Measurements from ENCODE around the gene RFTN1.
A peak's percentile ranks its signal among the peaks of the same experiment; 100 is the strongest.

Gene RFTN1, protein sequence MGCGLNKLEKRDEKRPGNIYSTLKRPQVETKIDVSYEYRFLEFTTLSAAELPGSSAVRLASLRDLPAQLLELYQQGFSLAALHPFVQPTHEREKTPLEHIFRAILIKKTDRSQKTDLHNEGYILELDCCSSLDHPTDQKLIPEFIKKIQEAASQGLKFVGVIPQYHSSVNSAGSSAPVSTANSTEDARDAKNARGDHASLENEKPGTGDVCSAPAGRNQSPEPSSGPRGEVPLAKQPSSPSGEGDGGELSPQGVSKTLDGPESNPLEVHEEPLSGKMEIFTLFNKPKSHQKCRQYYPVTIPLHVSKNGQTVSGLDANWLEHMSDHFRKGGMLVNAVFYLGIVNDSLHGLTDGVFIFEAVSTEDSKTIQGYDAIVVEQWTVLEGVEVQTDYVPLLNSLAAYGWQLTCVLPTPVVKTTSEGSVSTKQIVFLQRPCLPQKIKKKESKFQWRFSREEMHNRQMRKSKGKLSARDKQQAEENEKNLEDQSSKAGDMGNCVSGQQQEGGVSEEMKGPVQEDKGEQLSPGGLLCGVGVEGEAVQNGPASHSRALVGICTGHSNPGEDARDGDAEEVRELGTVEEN

DNA sequence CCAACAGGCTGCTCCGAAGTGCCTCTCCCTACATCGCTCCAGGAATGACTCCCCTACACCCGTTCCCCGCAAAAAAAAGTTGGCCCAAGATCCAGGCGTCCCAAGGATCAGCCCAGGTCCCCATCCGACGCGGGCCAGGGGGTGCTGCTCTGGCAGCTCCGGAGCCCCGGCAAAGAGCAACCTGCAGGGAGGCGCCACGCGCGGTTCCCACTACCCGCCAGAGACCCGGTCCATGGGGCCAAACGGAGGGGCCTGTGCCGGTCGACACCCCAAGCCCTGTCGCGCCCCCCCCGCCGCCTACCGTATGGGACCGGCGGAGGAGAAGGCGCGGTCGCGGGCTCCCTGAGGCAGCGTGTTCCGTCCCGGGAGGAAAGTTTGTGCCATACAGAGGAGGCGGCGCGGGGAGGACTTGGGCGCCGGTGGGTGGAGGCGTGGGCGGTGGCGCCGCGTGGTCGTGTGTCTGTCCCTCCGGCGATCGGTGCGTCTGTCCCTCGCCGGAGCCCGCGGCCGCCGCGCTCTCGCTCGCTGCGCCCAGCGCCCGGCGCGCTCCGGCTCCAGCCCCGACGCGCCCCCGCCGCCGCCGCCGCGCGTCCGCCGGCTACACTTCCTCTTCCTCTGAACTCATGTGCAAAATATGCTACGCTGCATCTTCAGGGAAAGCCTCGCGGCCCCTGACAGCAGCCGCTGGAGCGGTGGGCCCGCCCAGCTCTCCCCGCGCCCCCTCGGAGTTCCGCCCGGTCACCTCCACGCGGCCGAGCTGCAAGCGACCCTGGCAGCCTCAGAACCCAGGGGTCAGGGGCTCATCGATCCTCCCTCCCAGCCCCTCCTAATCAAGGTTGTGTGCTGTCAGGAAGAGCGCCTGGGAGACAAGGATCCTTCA is at the start of gene RFTN1:
TSS of gene RFTN1 (minus strand) at position 559 of the 880 bp plus-strand sequence. CDS start 19,830 bp downstream, outside the sequence.
- TF ChIP-seq, protein P1, sequence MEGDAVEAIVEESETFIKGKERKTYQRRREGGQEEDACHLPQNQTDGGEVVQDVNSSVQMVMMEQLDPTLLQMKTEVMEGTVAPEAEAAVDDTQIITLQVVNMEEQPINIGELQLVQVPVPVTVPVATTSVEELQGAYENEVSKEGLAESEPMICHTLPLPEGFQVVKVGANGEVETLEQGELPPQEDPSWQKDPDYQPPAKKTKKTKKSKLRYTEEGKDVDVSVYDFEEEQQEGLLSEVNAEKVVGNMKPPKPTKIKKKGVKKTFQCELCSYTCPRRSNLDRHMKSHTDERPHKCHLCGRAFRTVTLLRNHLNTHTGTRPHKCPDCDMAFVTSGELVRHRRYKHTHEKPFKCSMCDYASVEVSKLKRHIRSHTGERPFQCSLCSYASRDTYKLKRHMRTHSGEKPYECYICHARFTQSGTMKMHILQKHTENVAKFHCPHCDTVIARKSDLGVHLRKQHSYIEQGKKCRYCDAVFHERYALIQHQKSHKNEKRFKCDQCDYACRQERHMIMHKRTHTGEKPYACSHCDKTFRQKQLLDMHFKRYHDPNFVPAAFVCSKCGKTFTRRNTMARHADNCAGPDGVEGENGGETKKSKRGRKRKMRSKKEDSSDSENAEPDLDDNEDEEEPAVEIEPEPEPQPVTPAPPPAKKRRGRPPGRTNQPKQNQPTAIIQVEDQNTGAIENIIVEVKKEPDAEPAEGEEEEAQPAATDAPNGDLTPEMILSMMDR (conservative IDR thresholded peaks at IDR 0.05), result no peak
- no peak within 1 kb of the TSS for H3K27ac ChIP-seq

DNA sequence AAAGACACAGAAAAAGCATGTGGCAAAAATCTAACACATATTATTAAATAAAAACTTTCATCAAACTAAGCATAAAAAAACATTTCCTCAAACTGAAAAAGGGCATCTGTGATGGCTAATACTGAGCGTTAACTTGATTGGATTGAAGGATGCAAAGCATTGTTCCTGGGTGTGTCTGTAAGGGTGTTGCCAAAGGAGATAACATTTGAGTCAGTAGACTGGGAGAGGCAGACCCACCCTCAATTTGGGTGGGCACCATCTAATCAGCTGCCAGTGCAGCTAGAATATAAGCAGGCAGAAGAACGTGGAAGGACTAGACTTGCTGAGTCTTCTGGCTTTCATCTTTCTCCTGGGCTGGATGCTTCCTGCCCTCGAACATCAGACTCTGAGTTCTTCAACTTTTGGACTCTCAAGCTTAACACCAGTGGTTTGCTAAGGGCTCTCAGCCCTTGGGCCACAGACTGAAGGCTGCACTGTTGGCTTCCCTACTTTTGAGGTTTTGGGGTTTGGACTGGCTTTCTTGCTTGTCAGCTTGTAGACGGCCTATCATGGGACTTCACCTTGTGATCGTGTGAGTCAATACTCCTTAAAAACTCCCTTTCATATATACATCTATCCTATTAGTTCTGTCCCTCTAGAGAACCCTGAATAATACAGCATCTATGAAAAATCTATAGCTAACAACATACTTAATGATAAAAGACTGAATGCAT is 46.3 kb upstream of the RFTN1 start:
- TF ChIP-seq, protein P1 (conservative IDR thresholded peaks at IDR 0.05), result no peak
- H3K27ac ChIP-seq, result no peak overlapping the region

DNA sequence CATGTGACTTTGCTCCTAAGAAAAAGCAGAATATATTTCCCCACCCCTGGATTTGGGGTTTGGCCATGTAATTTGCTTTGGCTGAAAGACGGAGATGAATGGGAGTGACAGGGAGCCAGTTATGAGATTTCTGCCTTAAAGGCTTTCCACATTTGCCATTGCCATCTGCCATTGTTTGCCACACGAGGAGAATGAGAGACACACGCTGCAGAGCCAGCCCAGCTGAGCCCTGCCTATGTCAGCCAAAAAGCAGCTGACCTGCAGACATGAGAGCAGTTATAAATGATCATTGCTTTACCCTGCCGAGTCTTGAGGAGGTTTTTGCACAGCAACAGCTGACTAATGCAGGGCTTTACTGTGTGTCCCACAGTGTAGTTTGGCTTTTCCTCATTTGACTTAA is 40.6 kb upstream of the RFTN1 start:
- TF ChIP-seq, protein P1 (conservative IDR thresholded peaks at IDR 0.05), result no peak

DNA sequence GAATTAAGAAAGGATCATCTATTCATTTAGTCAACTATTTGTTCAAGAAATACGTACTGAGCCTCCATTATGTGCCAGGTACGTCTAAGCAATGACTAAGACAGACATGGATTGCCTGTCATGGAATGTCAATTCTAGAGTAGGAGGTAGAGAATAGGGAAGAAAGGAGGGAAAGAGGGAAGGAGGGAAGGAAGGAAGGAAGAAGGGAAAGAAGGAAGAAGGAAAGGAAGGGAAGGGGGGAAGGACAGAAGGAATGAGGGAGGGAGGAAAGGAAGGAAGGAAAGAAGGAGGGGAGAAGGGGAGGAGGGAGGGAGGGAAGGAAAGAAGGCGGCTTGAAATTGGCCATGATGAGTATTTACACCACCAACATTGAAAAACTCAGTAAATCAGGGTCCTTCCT is 39.3 kb upstream of the RFTN1 start:
- H3K27ac ChIP-seq, result no peak overlapping the region
- TF ChIP-seq, protein P1 (conservative IDR thresholded peaks at IDR 0.05), result no peak

More for the DNA sequence above, 40.6 kb upstream of the RFTN1 start:
- no peak overlapping the region for H3K27ac ChIP-seq

DNA sequence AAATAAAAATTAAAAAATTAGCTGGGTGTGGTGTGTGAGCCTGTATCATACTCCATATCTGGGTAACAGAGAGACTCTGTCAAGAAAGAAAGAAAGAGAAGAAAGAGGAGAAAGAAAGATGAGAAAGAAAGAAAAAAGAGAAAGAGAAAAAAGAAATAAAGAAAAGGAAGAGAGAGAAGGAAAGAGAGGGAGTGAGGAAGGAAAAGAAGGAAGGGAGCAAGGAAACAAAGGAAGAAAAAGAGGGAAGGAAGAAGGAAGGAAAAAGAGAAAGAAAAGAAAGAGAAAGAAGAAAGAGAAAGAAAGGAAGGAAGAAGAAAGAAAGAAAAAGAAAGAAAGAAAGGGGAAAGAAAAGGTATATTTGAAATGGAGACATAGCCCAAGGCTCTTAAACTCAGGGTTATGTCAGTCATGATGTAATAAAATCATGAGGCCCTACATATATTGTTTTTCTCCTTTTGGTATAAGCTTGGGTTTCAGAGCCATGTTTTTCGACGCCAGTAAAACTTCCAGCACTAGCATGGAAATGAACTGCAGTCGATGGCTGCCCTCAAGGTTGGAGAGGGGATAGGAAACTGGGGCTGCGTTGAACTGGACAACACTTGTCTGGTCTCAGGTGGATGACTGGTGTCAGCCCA is 38.0 kb upstream of the RFTN1 start:
- no peak overlapping the region for H3K27ac ChIP-seq
- TF ChIP-seq, protein P1 (conservative IDR thresholded peaks at IDR 0.05), result no peak

DNA sequence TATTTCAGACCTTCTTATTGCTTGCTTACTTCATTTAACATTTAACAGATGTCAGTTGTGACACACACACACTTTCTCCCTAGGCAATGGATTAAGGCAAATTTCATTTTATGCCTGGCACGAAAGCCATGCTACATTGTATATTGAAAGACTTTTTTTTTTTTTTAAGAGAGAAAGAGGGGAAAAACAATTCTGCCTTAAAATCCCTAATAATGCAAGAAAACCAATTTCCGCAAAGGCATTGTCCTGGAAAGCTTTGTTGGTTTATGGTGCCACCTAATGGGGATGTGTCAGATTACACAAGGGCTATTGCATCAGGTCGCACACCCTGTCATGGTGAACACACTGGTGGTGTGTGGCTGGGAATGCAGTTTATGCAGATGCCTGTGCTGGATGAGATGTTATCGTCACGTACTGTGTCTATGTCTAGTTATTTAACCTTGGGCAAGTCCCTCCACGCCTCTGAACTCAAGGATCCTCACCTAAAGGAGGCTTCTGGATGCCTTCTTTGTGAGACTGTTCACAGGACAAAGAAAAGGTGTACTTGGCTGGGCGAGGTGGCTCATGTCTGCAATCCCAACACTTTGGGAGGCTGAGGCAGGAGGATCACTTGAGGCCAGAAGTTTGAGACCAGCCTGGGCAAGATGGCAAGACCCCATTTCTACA is 37.3 kb upstream of the RFTN1 start:
- TF ChIP-seq, protein P1 (conservative IDR thresholded peaks at IDR 0.05), result peak; percentile 93
- no peak overlapping the region for H3K27ac ChIP-seq

All from VCaP (cell line).